Ovary (tissue), 9 donors: ENCODE measurements around the gene TNFRSF1A. TPM values are rescaled to one million over a fixed set of nuclear protein-coding genes. Genes with fewer than 3 reads are reported as not detected.

Experiments
- DNase-seq, 5 donors: peaks; one replicate each; pipeline ENCODE4 v3.0.0-alpha.2; 2019 to 2020
- H3K27ac ChIP-seq, 2 donors: fragments of 200-600 bp; one replicate each; pipeline versions ENCODE4 v1.5.1 to v1.8.0; 2019 to 2022
- H3K27me3 ChIP-seq: fragments of 200-600 bp; one replicate; pipeline ENCODE4 v1.8.0; 2022
- H3K36me3 ChIP-seq: fragments of 200-600 bp; sonication (generic); one replicate; pipeline ENCODE4 v1.5.1; 2019
- H3K4me1 ChIP-seq: one replicate; pipeline ENCODE4 v1.8.1; 2013; ENCODE audit warnings: mild to moderate bottlenecking, moderate library complexity; ENCODE audit not compliant: insufficient read depth
- H3K4me3 ChIP-seq: fragments of 200-600 bp; sonication (generic); one replicate; pipeline ENCODE4 v1.5.1; 2017
- H3K9me3 ChIP-seq, 2 donors: fragments of 200-600 bp in 1 of 2; sonication (generic) in 1 of 2; one replicate each; pipeline versions ENCODE4 v1.5.1 to v1.8.1; 2013 to 2019; ENCODE audit warnings: mild to moderate bottlenecking in 1 of 2, moderate library complexity in 1 of 2
- CTCF ChIP-seq, 3 donors: fragments of 450-650 bp in 2 of 3; fragments of 200-600 bp in 1 of 3; IDR thresholded peaks; one replicate each; pipeline versions ENCODE4 v1.5.1 to v1.8.0; 2016 to 2022; ENCODE audit warnings: antibody characterized with exemption in 3 of 3, mild to moderate bottlenecking in 1 of 3
- EP300 ChIP-seq: sonication (generic); formaldehyde crosslinking; IDR thresholded peaks from one replicate; pipeline ENCODE4 v1.6.1; 2017; ENCODE audit warnings: antibody characterized with exemption
- POLR2A ChIP-seq: fragments of 450-650 bp; IDR thresholded peaks from one replicate; pipeline ENCODE4 v1.6.1; 2017; ENCODE audit warnings: antibody characterized with exemption, mild to moderate bottlenecking, moderate library complexity
- WGBS, 3 donors: extraction: QIAGEN DNeasy Blood & Tissue Kit in 1 of 3; methylation state at CpG; one replicate each; pipeline versions ENCODE4 v1.1.5 to v1.1.7; 2013 to 2017; 5-methylcytosine and 5-hydroxymethylcytosine counted together
- intact Hi-C, 4 donors: fragments of 100-400 bp; cut with DNase I; formaldehyde crosslinking; loops; one replicate each; pipeline versions ENCODE4 v1.11.0 to v1.15.1; 2022 to 2023
- polyA plus RNA-seq, 2 donors: library from polyadenylated mRNA; stranded (reverse); fragments of 200-250 nt in 1 of 2; fragments of 350-450 nt in 1 of 2; fragmentation: Illumina TruSeq in 1 of 2; extraction: RNeasy Lipid Tissue Mini Kit (QIAGEN cat#74804) in 1 of 2; gene quantifications; one replicate each; pipeline ENCODE4 v1.2.3, GENCODE V29; 2013 to 2014
- total RNA-seq, 7 donors: library from RNA; depleted of rRNA in 2 of 7; stranded (reverse); fragments of >200 nt in 2 of 7; fragmentation: NEBNext Ultra II Directional in 3 of 7; extraction: Animal tissue kit (Norgen Biotek cat#: 25700) in 3 of 7; gene quantifications; one replicate each; pipeline versions ENCODE4 v1.1.0 to v1.2.4, GENCODE V29; 2016 to 2023
- donor health status: DM: no; HTN: no; CAD: no; lungs with moderate emphysema.
- donor health status: DM: no; HTN: no; CAD: no.
- donor health status: Bipolar disorder and iron deficiency.
- donor health status: DM: yes; HTN: yes; CAD: no.
- donor health status: DM: no; HTN: no; CAD: no.
- donor health status: DM: yes; HTN: yes; CAD: no.

The TNFRSF1A gene
- total and polyA plus RNA-seq, 9 donors = 92.8 to 274 (median 179) TPM

- H3K27ac ChIP-seq = no peak overlapping the region
- no peak overlapping the region for H3K4me3 ChIP-seq
- 42 to 57% (median 52%) methylated on average over 9 of the region's 9 CpGs for WGBS, 3 donors
- H3K27me3 ChIP-seq = no peaks in the 10 kb centered on the region
- no peaks in the 10 kb centered on the region for H3K9me3 ChIP-seq
- intact Hi-C loops = no loop called here
- no peaks in the 10 kb centered on the region for H3K36me3 ChIP-seq
- DNase-seq = no peak
- TF ChIP-seq CTCF (IDR thresholded peaks at IDR 0.05) = no peak
- no peak for TF ChIP-seq POLR2A
- TF ChIP-seq EP300 = no peak
- peaks cover 13% of the 10 kb centered on the region for H3K4me1 ChIP-seq
These were observed 10.6 kb upstream of the TNFRSF1A start for GRCh38 chr12:6352193-6353173.

GRCh38 chr12:6351622-6352021, 9.7 kb upstream of the TNFRSF1A start:
- Histone ChIP-seq H3K27me3 (no peaks in the 10 kb centered on the region), H3K36me3 (no peaks in the 10 kb centered on the region), H3K4me3 (no peak overlapping the region), H3K27ac (no peak overlapping the region), H3K9me3 (no peaks in the 10 kb centered on the region), H3K4me1 (peaks cover 20% of the 10 kb centered on the region)
- WGBS, 3 donors = 86 to 90% (median 89%) methylated on average over 5 of the region's 5 CpGs
- no peak for DNase-seq
- TF ChIP-seq EP300 (no peak), POLR2A (no peak), CTCF (IDR thresholded peaks at IDR 0.05) (no peak)
- intact Hi-C loops = no loop called here

GRCh38 chr12:6347367-6348338, 5.8 kb upstream of the TNFRSF1A start:
- peaks cover 29% of the 10 kb centered on the region for H3K4me1 ChIP-seq

More at GRCh38 chr12:6347367-6348338, 5.8 kb upstream of the TNFRSF1A start:
- Histone ChIP-seq H3K9me3 (no peaks in the 10 kb centered on the region), H3K36me3 (no peaks in the 10 kb centered on the region), H3K27ac (peak overlapping the region; percentile 53 to 80), H3K4me3 (no peak overlapping the region), H3K27me3 (no peaks in the 10 kb centered on the region)
- WGBS, 3 donors = 39 to 40% (median 40%) methylated on average over 19 of the region's 19 CpGs
- intact Hi-C loops = no loop called here
- peak; percentile 74 to 86 (median 77) for DNase-seq
- TF ChIP-seq CTCF (IDR thresholded peaks at IDR 0.05) = no peak
- peak; percentile 45 for TF ChIP-seq POLR2A
- TF ChIP-seq EP300 = peak; percentile 9
